GM12873 (cell line): ENCODE data around the gene KPNA6.

ENCODE experiments used
- TF ChIP-seq, protein P1 (sequence below): IDR thresholded peaks from 2 replicates; pipeline ENCODE4 v1.5.1; 2012; ENCODE audit warnings: low read depth, mild to moderate bottlenecking, moderate library complexity, low read length, control low read depth; ENCODE audit not compliant: insufficient read depth; ENCODE audit errors: missing control alignments

KPNA6 gene

DNA sequence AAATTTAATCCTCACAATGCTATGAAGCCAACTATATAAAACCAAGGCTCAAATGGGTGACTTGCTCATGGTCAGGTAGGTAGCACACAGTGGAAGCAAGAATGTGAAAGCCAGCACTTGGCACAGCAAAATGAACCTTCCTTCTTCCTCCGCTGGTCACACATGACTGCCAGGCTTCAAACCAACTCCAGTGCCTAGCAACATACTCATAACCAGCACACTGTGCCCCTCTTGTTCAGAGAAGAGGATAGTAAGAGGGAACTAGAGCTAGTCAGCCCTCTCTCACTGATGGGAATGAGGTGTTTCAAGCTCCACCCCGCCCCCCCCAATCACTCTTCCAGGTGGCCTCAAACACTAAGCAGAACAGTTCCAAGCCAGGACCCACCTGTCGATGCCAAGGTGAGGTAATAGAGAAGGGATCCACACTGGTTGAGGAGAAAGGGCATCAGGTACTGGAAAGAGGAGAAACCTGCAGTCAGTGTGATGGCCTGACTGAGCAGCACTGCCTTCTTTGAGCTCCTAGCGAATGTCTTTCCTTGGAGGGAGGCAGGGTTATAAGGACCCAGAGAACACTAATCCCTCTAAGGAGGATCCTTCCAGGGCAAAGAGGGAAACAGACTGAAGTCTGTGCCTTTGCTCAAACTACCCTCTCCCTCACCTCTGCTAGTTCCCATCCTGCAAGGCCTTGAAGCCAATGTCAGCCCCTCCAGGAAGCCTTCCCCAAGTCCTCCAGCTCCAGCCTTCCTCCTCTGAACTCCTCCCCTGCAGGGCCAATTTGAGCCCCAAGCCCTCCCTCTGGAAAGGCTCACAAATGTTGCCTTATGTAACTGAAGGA is 113.1 kb downstream of the KPNA6 start:
- TF ChIP-seq, protein P1, sequence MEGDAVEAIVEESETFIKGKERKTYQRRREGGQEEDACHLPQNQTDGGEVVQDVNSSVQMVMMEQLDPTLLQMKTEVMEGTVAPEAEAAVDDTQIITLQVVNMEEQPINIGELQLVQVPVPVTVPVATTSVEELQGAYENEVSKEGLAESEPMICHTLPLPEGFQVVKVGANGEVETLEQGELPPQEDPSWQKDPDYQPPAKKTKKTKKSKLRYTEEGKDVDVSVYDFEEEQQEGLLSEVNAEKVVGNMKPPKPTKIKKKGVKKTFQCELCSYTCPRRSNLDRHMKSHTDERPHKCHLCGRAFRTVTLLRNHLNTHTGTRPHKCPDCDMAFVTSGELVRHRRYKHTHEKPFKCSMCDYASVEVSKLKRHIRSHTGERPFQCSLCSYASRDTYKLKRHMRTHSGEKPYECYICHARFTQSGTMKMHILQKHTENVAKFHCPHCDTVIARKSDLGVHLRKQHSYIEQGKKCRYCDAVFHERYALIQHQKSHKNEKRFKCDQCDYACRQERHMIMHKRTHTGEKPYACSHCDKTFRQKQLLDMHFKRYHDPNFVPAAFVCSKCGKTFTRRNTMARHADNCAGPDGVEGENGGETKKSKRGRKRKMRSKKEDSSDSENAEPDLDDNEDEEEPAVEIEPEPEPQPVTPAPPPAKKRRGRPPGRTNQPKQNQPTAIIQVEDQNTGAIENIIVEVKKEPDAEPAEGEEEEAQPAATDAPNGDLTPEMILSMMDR: no peak

DNA sequence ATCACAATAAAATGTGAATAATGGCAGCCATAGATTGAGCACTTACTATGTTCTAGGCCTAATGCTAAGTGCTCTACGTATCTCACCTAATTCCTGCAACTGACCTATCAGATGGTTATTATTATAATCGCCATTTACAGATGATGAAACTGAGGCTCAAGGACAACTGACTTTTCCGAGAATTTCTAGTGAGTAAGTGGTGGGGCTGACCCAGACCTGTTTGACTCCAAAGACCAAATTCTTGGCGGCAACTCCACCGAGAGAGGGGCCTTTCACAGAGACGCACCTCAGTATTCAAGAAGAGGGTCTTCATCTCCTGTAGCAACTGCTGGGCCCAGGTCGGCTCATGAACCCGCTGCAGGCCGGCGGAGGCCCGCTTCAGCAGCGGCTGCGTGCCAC is 113.7 kb downstream of the KPNA6 start:
- TF ChIP-seq, protein P1: no peak

DNA sequence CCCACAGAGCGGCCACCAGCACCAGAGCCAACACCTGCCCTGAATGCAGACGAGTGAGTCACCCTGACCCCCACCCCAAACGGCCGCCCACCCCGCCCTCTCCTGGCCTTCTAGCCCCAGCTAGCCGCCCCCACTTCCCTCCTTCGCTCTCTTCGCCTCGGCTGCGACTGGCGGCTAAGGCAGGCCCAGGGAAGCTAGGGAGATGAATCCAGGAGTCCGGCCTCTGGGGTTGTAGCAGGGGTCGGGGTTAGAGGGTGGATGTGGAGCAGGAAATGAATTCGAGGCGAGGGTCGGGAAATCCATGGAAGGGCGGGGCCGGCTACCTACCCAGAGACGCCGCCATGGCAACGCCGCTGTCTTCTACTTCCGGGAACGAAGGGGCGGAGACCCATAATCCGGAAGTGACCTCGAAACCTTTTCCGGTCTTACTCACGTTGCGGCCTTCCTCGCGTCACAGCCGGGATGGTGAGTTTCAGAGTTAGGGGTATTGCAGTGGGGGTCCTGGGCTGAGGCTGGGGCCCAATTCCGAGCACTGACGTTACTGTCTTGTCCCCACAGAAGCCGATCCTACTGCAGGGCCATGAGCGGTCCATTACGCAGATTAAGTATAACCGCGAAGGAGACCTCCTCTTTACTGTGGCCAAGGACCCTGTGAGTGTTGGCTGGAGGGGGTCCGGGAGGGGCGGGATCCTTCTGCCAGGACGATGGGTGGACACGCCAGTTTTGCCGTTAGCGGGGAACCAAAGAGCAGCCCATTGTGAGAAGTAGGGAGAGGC is 114.3 kb downstream of the KPNA6 start, which contains the start of the genes EIF3I and TMEM234:
Gene EIF3I, plus strand, starts transcription at position 428 of the 776 bp plus-strand sequence. Its CDS starts 35 bp downstream, at position 463.
Gene TMEM234, minus strand, starts transcription at position 374 of the 776 bp plus-strand sequence. Its CDS starts 31 bp downstream, at position 343.
- TF ChIP-seq, protein P1: no peak

DNA sequence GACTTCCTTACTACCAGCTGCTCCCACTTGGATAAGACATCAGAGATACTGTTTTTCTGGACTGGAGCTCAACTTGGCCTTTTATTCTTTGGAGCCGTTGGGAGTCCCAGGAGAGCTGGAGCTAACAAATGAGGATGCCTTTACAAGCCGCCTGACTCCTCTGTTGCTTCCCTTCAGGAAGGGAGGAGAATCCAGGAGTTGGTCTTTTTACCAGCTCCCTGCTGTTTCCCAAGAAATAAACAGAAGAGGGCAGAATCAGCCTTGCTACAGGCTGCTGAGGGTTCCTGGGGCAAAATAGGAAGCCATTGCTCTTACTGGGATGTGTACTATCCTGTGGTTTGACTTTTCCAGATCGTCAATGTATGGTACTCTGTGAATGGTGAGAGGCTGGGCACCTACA is 115.8 kb downstream of the KPNA6 start:
- TF ChIP-seq, protein P1: peak; percentile 3

DNA sequence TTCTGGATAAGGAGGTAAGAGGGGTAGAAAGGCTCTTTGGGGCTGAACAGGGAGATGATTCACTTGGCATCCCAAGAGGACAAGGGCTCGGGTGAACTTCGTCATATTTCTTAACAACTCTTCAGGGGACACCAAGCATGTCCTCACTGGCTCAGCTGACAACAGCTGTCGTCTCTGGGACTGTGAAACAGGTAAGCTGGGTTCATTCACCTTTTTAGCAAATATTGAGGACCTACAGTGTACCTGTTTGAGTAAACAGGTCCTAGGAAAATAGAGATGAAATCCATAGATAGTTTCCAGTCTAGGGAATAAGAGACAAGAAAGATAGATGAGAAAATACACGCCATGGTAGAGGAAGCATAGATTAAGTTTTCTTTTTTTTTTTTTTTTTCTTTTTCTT is 116.4 kb downstream of the KPNA6 start:
- TF ChIP-seq, protein P1: no peak
